ENCODE results near the gene HDAC11. TPM values are rescaled to one million over a fixed set of nuclear protein-coding genes. Genes with fewer than 3 reads are reported as not detected.

Gene HDAC11
- total and polyA plus RNA-seq, 2 of the 13 experiments (the other 11 are each of a cell fraction or from before 2014, with no cell fraction given): 13.7 to 33.1 TPM

DNA sequence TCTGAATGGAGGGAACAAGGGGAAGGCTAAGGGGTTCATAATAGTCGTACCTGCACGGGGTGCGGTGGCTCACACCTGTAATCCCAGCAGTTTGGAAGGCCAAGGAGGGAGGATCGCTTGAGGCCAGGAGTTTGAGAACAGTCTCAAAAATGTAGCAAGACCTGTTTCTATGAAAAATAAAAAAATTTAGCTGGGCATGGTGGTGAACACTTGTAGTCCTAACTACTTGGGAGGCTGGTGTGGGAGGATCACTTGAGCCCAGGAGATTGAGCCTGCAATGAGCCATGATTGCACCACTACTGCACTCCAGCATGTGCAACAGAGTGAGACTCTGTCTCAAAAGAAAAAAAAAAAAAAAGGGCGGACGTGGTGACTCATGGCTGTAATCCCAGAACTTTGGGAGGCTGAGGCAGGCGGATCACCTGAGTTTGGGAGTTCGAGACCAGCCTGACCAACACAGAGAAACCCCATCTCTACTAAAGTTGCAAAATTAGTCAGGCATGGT lies 17.9 kb upstream of the HDAC11 start:
- no peaks in the 10 kb centered on the region for H3K36me3 ChIP-seq (replicated peaks in 1 of 2; ENCODE audit: control insufficient read depth in 1 of 2, insufficient read depth in 2 of 2, low read length in 2 of 2)
- no peak for FAIRE-seq
- H3K9ac ChIP-seq (ENCODE audit: insufficient read depth, low read depth, low read length): no peak overlapping the region
- in situ Hi-C loops (cut with HindIII; ENCODE audit: extremely low pct_ligation_motif_present, low pct_unique_long_range_greater_than_20kb): loop anchor here (10.0 kb wide), 1 partner anchor 367 kb away; no protein-coding TSS in a partner anchor
- peaks cover 0 to 17% of the 10 kb centered on the region in 2 experiments; a peak in 3 of 5 replicates for H3K27me3 ChIP-seq (ENCODE audit: control insufficient read depth in 1 of 2, insufficient read depth in 2 of 2, low read length in 2 of 2)
- H3K4me3 ChIP-seq (replicated peaks in 1 of 3; ENCODE audit: insufficient read depth in 1 of 3, low read depth in 2 of 3, low read length in 3 of 3): no peak overlapping the region
- H4K20me1 ChIP-seq (ENCODE audit: insufficient read depth, low read length): no peaks in the 10 kb centered on the region
- no peak overlapping the region for H3K4me2 ChIP-seq (ENCODE audit: low read depth, low read length)
- no peaks in the 10 kb centered on the region for H3K79me2 ChIP-seq (ENCODE audit: insufficient read depth, low read length)
- H3K9me3 ChIP-seq (ENCODE audit: low read length): no peaks in the 10 kb centered on the region
- intact Hi-C loops (cut with micrococcal nuclease; ENCODE audit: unreplicated experiment): no loop called here
- BruUV-seq (replicated peaks): no TSS peak
- ChIA-PET CTCF (ENCODE audit: low intra/inter-chr PET ratio, low total read pairs) (interaction anchor here (0.7 to 2.3 kb wide), 14 partner anchors 9 to 370 kb away, joined by 3 to 9 read pairs (median 5); partner anchors contain the start of gene HDAC11), POLR2A (interaction anchor here (1.0 kb wide), 1 partner anchor 17 kb away, joined by 7 read pairs; the partner anchor contains the start of gene HDAC11)
- no peak for ATAC-seq
- WGBS (ENCODE audit: low lambda C conversion rate): 82% methylated on average over 8 of the region's 8 CpGs
- peaks cover 93% of the 10 kb centered on the region for H3K4me1 ChIP-seq (ENCODE audit: insufficient read depth, low read length)
- no peak overlapping the region for H3K27ac ChIP-seq (ENCODE audit: extremely low read length, insufficient read depth, low read length)
- no peak for DNase-seq (ENCODE audit: low spot score)
- H2AFZ ChIP-seq (ENCODE audit: low read length): no peak overlapping the region
- TF ChIP-seq ZBTB33 (CRISPR knock-in tag; IDR thresholded peaks at IDR 0.05) (0 out of 2 replicates have a peak, but pooled peaks have one; percentile 23), CEBPB (IDR thresholded peaks at IDR 0.05; ENCODE audit: borderline replicate concordance, low read depth, low read length) (peak; percentile 27; the same call in 1 of the 2 replicates), ZNF672 (CRISPR knock-in tag; IDR thresholded peaks at IDR 0.05) (no peak), ZNF446 (CRISPR knock-in tag; IDR thresholded peaks at IDR 0.05) (no peak), ZNF569 (CRISPR knock-in tag; IDR thresholded peaks at IDR 0.05; ENCODE audit: borderline replicate concordance) (no peak), EEA1 (CRISPR knock-in tag; IDR thresholded peaks at IDR 0.05; ENCODE audit: borderline replicate concordance) (no peak), ZNF317 (CRISPR knock-in tag; IDR thresholded peaks at IDR 0.05) (no peak), FOSL2 (CRISPR knock-in tag; IDR thresholded peaks at IDR 0.05) (peak; percentile 44)
- TF ChIP-seq, protein P1, sequence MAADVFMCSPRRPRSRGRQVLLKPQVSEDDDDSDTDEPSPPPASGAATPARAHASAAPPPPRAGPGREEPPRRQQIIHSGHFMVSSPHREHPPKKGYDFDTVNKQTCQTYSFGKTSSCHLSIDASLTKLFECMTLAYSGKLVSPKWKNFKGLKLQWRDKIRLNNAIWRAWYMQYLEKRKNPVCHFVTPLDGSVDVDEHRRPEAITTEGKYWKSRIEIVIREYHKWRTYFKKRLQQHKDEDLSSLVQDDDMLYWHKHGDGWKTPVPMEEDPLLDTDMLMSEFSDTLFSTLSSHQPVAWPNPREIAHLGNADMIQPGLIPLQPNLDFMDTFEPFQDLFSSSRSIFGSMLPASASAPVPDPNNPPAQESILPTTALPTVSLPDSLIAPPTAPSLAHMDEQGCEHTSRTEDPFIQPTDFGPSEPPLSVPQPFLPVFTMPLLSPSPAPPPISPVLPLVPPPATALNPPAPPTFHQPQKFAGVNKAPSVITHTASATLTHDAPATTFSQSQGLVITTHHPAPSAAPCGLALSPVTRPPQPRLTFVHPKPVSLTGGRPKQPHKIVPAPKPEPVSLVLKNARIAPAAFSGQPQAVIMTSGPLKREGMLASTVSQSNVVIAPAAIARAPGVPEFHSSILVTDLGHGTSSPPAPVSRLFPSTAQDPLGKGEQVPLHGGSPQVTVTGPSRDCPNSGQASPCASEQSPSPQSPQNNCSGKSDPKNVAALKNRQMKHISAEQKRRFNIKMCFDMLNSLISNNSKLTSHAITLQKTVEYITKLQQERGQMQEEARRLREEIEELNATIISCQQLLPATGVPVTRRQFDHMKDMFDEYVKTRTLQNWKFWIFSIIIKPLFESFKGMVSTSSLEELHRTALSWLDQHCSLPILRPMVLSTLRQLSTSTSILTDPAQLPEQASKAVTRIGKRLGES (CRISPR knock-in tag; IDR thresholded peaks at IDR 0.05; ENCODE audit: borderline replicate concordance): no peak

Measured in HepG2 (cell line).